ENCODE measurements around the gene HES7.
A peak's percentile ranks its signal among the peaks of the same experiment; 100 is the strongest.

HES7 gene

DNA sequence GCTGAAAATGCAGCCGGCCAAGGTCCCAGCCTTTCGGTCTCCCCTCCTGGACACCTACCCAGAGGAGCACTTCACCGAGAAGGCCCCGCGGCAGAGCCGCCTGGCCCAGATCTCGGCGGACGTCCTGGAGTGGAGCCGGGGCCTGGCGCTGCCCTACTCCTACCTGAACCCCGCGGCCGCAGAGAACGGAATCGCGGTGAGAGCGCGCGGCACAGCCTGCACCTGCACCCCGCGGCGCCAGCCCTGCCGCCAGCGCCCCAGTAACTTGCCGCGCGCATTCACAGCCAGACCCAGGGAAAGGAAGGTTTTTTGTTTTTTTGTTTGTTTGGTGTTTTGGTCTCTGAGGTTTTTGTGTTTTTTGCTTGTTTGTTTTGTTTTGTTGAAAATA lies 51.6 kb downstream of the HES7 start:
- Histone ChIP-seq H3K4me3 (ENCODE audit: low read length) (peak overlapping the region; percentile 57), H3K4me1 (ENCODE audit: control insufficient read depth, low read depth, low read length) (peaks cover 5% of the 10 kb centered on the region), H3K27ac (ENCODE audit: low read length) (no peak overlapping the region), H3K9ac (ENCODE audit: low read length) (no peak overlapping the region), H3K27me3 (ENCODE audit: control insufficient read depth, insufficient read depth, low read length) (peaks cover 66% of the 10 kb centered on the region), H3K9me3 (ENCODE audit: control insufficient read depth, low read depth, low read length) (no peaks in the 10 kb centered on the region), H3K36me3 (ENCODE audit: control insufficient read depth, low read depth, low read length) (no peaks in the 10 kb centered on the region)

DNA sequence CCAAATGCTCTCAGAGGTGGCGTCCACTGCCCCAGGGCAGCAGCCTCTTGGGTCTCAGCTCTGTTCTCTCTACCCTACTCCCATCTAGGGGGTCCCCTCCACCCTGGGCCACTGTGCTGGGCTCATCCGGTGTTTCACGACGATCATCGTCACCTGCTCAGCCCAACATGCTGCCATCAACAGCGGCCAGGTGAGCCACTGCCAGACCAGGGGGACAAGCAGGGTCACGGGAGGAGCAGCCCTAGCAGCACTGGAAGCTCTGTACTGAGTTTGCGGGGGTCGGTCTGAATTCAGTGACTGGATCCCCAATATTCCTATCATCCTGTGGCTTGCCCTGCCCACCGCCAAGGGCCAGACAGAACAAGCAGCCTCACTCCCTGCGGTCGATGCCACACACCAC lies 52.4 kb downstream of the HES7 start:
- Histone ChIP-seq H3K36me3 (ENCODE audit: control insufficient read depth, low read depth, low read length) (no peaks in the 10 kb centered on the region), H3K9me3 (ENCODE audit: control insufficient read depth, low read depth, low read length) (no peaks in the 10 kb centered on the region), H3K4me1 (ENCODE audit: control insufficient read depth, low read depth, low read length) (peaks cover 5% of the 10 kb centered on the region), H3K9ac (ENCODE audit: low read length) (no peak overlapping the region), H3K27ac (ENCODE audit: low read length) (no peak overlapping the region), H3K4me3 (ENCODE audit: low read length) (no peak overlapping the region), H3K27me3 (ENCODE audit: control insufficient read depth, insufficient read depth, low read length) (peaks cover 70% of the 10 kb centered on the region)
